PC-3 (cell line): ENCODE data around the gene ADK. TPM values are rescaled to one million over a fixed set of nuclear protein-coding genes. Genes with fewer than 3 reads are reported as not detected.
A peak's percentile ranks its signal among the peaks of the same experiment; 100 is the strongest.

ENCODE experiments used
- ATAC-seq: fragments of 200-7000 bp; cut with Tn5 transposase; 2 replicates; pipeline ENCODE4 v1.9.1; 2020; ENCODE audit warnings: mild to moderate bottlenecking, moderate library complexity
- BruUV-seq: library from RNA; stranded (reverse); fragments of 400-500 nt; replicated peaks from 2 replicates; lab custom pipeline; 2021; lab: Mats Ljungman, UMichigan
- CTCF ChIA-PET: fragments of 300-600 bp; sonication (Branson Sonifier 250); formaldehyde crosslinking; loops from one replicate; lab custom pipeline; 2022; ENCODE audit warnings: antibody characterized with exemption; lab: Charles Lee
- POLR2A ChIA-PET: fragments of 300-600 bp; sonication (Branson Sonifier 250); formaldehyde crosslinking; loops from one replicate; lab custom pipeline; 2022; ENCODE audit warnings: antibody characterized with exemption; ENCODE audit not compliant: unreplicated experiment; lab: Charles Lee
- DNase-seq: peaks from one replicate; pipeline ENCODE4 v3.0.0-alpha.2; 2015
- H2AFZ ChIP-seq: fragments of 300-600 bp; sonication (generic); 2 replicates; pipeline ENCODE4 v1.6.0; 2016; ENCODE audit warnings: antibody characterized with exemption, low read length
- H3F3A ChIP-seq: fragments of 300-600 bp; sonication (generic); one replicate; pipeline ENCODE4 v1.6.0; 2017; ENCODE audit warnings: antibody characterized with exemption, low read length, control low read depth, mild to moderate bottlenecking; ENCODE audit not compliant: unreplicated experiment
- H3K27ac ChIP-seq: fragments of 300-600 bp; sonication (generic); 2 replicates; pipeline ENCODE4 v1.5.1; 2016; ENCODE audit warnings: mild to moderate bottlenecking, low read length
- H3K27me3 ChIP-seq: fragments of 300-600 bp; sonication (generic); 2 replicates; pipeline ENCODE4 v1.6.1; 2016; ENCODE audit warnings: low read length, mixed read lengths
- H3K36me3 ChIP-seq: fragments of 300-600 bp; sonication (generic); 2 replicates; pipeline ENCODE4 v1.6.1; 2016; ENCODE audit warnings: low read depth, mixed run types, low read length, mixed read lengths
- H3K4me1 ChIP-seq: fragments of 300-600 bp; sonication (generic); 2 replicates; pipeline ENCODE4 v1.5.1; 2016; ENCODE audit warnings: low read length; ENCODE audit not compliant: insufficient read depth
- H3K4me2 ChIP-seq: fragments of 300-600 bp; sonication (generic); 2 replicates; pipeline ENCODE4 v1.6.0; 2016; ENCODE audit warnings: low read length
- H3K4me3 ChIP-seq: fragments of 300-600 bp; sonication (generic); 2 replicates; pipeline ENCODE4 v1.5.1; 2016; ENCODE audit warnings: mild to moderate bottlenecking, low read length, mixed read lengths
- H3K79me2 ChIP-seq: fragments of 300-600 bp; sonication (generic); 2 replicates; pipeline ENCODE4 v1.6.1; 2017; ENCODE audit warnings: low read length, mixed read lengths
- H3K9ac ChIP-seq: fragments of 300-600 bp; sonication (generic); 2 replicates; pipeline ENCODE4 v1.6.0; 2016; ENCODE audit warnings: mild to moderate bottlenecking, low read length
- H3K9me2 ChIP-seq: fragments of 300-600 bp; sonication (generic); replicated peaks from 2 replicates; pipeline ENCODE4 v1.6.1; 2016; ENCODE audit warnings: mixed run types, low read length, mixed read lengths
- H3K9me3 ChIP-seq: fragments of 300-600 bp; sonication (generic); 2 replicates; pipeline ENCODE4 v1.6.1; 2016; ENCODE audit warnings: low read length, mixed read lengths
- H4K20me1 ChIP-seq: fragments of 300-600 bp; sonication (generic); 2 replicates; pipeline ENCODE4 v1.6.1; 2016; ENCODE audit warnings: low read length, mixed read lengths
- EZH2 ChIP-seq: fragments of 300-600 bp; sonication (generic); IDR thresholded peaks from one replicate; pipeline ENCODE4 v1.6.1; 2017; ENCODE audit warnings: antibody characterized with exemption, mild to moderate bottlenecking, low read length; ENCODE audit not compliant: unreplicated experiment
- EZH2phosphoT487 ChIP-seq: fragments of 300-600 bp; sonication (generic); IDR thresholded peaks from 2 replicates; pipeline ENCODE4 v1.6.1; 2018; ENCODE audit warnings: mild to moderate bottlenecking, antibody characterized with exemption, low read length, borderline replicate concordance
- intact Hi-C: fragments of 100-400 bp; cut with micrococcal nuclease; formaldehyde crosslinking; loops from 2 replicates; pipeline ENCODE4 v1.9.0; 2023
- total RNA-seq: library from RNA; depleted of rRNA; stranded (reverse); fragments of >200 nt; gene quantifications from 2 replicates; pipeline ENCODE4 v1.2.3, GENCODE V29; 2014
- TF ChIP-seq, protein P1 (sequence below): fragments of 300-600 bp; sonication (generic); conservative IDR thresholded peaks from 2 replicates; pipeline ENCODE4 v1.5.1; 2017; ENCODE audit warnings: antibody characterized with exemption, low read depth, mild to moderate bottlenecking, low read length

ADK gene
- total RNA-seq, 1 experiment from 2014 or later: 256 TPM

DNA sequence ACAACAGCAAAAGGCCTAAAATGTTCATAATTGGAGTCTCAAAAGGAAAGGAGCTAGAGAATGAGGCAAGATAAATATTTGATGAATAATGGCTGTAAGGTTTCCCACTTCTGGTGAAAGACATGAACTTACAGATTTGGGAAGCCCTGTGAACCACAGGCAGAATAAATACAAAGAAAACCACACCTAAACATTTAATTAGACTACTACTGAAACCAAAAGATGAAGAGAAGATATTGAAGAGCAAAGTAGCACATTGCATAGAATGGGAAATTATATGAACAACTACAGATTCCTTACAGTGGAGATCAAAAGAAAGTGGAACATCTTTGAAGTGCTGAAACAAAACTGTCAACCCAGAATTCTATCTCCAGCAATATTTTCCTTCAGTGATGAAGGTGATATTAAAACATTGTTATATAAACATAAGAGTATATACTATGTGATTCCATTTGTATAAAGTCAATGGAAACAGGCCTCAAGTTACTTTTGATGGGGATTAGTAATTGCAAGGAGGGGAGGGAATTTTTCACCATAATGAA lies 484.0 kb downstream of the ADK start:
- no peak overlapping the region for H3K9ac ChIP-seq
- no peak overlapping the region for H3K4me2 ChIP-seq
- no peak for ATAC-seq
- TF ChIP-seq EZH2: no peak
- no peak for TF ChIP-seq EZH2phosphoT487
- TF ChIP-seq, protein P1, sequence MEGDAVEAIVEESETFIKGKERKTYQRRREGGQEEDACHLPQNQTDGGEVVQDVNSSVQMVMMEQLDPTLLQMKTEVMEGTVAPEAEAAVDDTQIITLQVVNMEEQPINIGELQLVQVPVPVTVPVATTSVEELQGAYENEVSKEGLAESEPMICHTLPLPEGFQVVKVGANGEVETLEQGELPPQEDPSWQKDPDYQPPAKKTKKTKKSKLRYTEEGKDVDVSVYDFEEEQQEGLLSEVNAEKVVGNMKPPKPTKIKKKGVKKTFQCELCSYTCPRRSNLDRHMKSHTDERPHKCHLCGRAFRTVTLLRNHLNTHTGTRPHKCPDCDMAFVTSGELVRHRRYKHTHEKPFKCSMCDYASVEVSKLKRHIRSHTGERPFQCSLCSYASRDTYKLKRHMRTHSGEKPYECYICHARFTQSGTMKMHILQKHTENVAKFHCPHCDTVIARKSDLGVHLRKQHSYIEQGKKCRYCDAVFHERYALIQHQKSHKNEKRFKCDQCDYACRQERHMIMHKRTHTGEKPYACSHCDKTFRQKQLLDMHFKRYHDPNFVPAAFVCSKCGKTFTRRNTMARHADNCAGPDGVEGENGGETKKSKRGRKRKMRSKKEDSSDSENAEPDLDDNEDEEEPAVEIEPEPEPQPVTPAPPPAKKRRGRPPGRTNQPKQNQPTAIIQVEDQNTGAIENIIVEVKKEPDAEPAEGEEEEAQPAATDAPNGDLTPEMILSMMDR: no peak
- H3K79me2 ChIP-seq: no peaks in the 10 kb centered on the region
- H4K20me1 ChIP-seq: peaks cover 3% of the 10 kb centered on the region; the same call in 1 of the 2 replicates
- peaks cover 14% of the 10 kb centered on the region for H3K9me3 ChIP-seq
- DNase-seq: no peak
- no peak overlapping the region for H2AFZ ChIP-seq
- BruUV-seq: no TSS peak
- H3K4me1 ChIP-seq: peaks cover 16% of the 10 kb centered on the region
- CTCF ChIA-PET: no interaction called here
- no peaks in the 10 kb centered on the region for H3K9me2 ChIP-seq
- H3K27me3 ChIP-seq: no peaks in the 10 kb centered on the region
- no peak overlapping the region for H3K4me3 ChIP-seq
- H3K36me3 ChIP-seq: peaks cover 40% of the 10 kb centered on the region
- H3F3A ChIP-seq: peaks cover 13% of the 10 kb centered on the region
- intact Hi-C loops: no loop called here
- H3K27ac ChIP-seq: no peak overlapping the region
- POLR2A ChIA-PET: no interaction called here

DNA sequence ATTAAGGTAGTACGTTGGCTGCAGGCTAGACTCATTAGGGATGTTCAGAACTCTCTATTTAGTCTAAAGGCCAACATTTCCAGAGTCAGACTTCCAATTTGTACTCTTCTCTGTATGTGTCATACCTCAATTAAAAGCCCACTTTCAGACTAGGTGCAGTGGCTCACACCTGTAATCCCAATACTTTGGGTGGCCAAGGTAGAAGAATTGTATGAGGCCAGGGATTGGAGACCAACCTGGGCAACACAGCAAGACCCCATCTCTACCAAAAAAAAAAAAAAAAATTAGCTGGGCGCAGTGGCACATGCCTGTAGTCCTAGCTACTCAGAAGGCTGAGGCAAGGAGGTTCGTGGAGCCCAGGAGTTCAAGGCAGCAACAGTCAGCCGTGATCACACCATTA lies 484.6 kb downstream of the ADK start:
- no peaks in the 10 kb centered on the region for H3K79me2 ChIP-seq
- no peak overlapping the region for H3K27ac ChIP-seq
- H3K27me3 ChIP-seq: no peaks in the 10 kb centered on the region
- H3K4me2 ChIP-seq: no peak overlapping the region
- ATAC-seq: no peak
- no peak overlapping the region for H2AFZ ChIP-seq
- peaks cover 13% of the 10 kb centered on the region for H3F3A ChIP-seq
- POLR2A ChIA-PET: no interaction called here
- peaks cover 22% of the 10 kb centered on the region for H3K4me1 ChIP-seq
- H3K9ac ChIP-seq: no peak overlapping the region
- no peaks in the 10 kb centered on the region for H3K9me2 ChIP-seq
- intact Hi-C loops: no loop called here
- CTCF ChIA-PET: no interaction called here
- DNase-seq: no peak
- no TSS peak for BruUV-seq
- TF ChIP-seq EZH2: no peak
- TF ChIP-seq EZH2phosphoT487: no peak
- TF ChIP-seq, protein P1: no peak
- peaks cover 3% of the 10 kb centered on the region; the same call in 1 of the 2 replicates for H4K20me1 ChIP-seq
- H3K9me3 ChIP-seq: peaks cover 14% of the 10 kb centered on the region
- peaks cover 40% of the 10 kb centered on the region for H3K36me3 ChIP-seq
- H3K4me3 ChIP-seq: no peak overlapping the region

DNA sequence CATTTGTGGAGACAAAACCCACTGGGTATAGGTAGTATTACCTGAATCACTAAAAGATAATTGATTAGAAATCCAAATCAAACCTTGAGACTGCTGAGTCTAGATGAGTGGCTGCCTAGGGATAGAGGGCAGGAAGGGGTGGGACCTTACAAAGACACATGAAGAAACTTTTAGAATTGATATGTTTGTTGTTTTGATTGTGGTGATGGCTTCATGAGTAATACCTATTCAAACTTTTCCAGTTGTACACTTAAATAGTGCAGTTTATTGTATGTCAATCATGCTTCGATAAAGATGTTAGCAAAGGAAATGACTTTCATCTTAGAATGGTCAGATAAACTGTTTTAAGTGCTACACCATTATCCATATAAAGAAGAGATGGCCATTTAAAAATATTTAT lies 486.7 kb downstream of the ADK start:
- H3K4me1 ChIP-seq: peaks cover 34% of the 10 kb centered on the region
- ChIA-PET POLR2A (interaction anchor here (0.6 kb wide), 1 partner anchor 42 kb away, joined by 14 read pairs; no protein-coding TSS in a partner anchor), CTCF (interaction anchor here (0.6 kb wide), 1 partner anchor 13 kb away, joined by 3 read pairs; no protein-coding TSS in a partner anchor)
- no TSS peak for BruUV-seq
- DNase-seq: peak; percentile 85
- no peaks in the 10 kb centered on the region for H3K27me3 ChIP-seq
- peaks cover 16% of the 10 kb centered on the region for H3F3A ChIP-seq
- H3K4me3 ChIP-seq: no peak overlapping the region
- no peaks in the 10 kb centered on the region for H3K9me2 ChIP-seq
- intact Hi-C loops: no loop called here
- peaks cover 14% of the 10 kb centered on the region for H3K9me3 ChIP-seq
- TF ChIP-seq, protein P1: no peak
- no peak for TF ChIP-seq EZH2phosphoT487
- no peak for TF ChIP-seq EZH2
- peak; percentile 84 for ATAC-seq
- no peaks in the 10 kb centered on the region for H3K79me2 ChIP-seq
- no peak overlapping the region for H3K27ac ChIP-seq
- no peak overlapping the region for H3K9ac ChIP-seq
- H3K4me2 ChIP-seq: 0 out of 2 replicates have a peak overlapping the region, but pooled peaks have one; percentile 0
- peaks cover 32% of the 10 kb centered on the region for H3K36me3 ChIP-seq
- peaks cover 3% of the 10 kb centered on the region; the same call in 1 of the 2 replicates for H4K20me1 ChIP-seq
- no peak overlapping the region for H2AFZ ChIP-seq
